Measurements from ENCODE around the gene NUTM2A.
"Not testable (repeated sequence)": the region's sequence is repeated elsewhere in the genome, so short reads cannot be mapped to it uniquely, and the experiment has no call there.

The NUTM2A gene, protein sequence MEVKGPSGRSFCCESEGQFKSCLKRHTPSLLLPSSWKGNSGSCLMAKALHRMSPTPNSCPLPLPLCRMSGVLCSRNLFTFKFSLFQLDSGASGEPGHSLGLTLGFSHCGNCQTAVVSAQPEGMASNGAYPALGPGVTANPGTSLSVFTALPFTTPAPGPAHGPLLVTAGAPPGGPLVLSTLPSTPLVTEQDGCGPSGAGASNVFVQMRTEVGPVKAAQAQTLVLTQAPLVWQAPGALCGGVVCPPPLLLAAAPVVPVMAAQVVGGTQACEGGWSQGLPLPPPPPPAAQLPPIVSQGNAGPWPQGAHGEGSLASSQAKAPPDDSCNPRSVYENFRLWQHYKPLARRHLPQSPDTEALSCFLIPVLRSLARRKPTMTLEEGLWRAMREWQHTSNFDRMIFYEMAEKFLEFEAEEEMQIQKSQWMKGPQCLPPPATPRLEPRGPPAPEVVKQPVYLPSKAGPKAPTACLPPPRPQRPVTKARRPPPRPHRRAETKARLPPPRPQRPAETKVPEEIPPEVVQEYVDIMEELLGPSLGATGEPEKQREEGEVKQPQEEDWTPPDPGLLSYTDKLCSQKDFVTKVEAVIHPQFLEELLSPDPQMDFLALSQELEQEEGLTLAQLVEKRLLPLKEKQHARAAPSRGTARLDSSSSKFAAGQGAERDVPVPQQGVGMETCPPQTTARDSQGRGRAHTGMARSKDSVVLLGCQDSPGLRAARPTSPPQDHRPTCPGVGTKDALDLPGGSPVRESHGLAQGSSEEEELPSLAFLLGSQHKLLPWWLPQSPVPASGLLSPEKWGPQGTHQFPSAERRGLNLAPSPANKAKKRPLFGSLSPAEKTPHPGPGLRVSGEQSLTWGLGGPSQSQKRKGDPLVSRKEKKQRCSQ

DNA sequence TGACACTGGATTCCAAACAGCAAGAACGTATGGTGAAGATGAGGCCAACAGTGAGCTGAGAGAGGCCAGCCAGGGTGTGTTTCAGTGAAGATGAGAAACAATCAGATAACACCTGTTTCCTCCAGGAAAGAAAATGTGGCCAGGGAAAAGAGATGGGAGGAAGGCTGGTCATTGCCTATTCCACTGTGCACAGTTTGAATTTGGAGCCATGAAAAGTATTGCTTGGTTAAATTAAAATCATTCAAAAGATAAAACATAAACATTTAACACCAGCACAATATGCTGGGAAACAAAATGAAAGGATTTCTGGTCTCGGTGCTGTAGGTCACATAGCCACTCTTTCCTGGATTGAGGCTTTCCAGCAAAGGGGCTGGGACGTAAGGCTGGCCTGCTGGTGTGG, at the start of gene NUTM2A:
NUTM2A (plus strand) TSS at position 301 of the 400 bp plus-strand sequence. CDS start 383 bp downstream, outside the sequence.
- not testable (repeated sequence) for DNase-seq

DNA sequence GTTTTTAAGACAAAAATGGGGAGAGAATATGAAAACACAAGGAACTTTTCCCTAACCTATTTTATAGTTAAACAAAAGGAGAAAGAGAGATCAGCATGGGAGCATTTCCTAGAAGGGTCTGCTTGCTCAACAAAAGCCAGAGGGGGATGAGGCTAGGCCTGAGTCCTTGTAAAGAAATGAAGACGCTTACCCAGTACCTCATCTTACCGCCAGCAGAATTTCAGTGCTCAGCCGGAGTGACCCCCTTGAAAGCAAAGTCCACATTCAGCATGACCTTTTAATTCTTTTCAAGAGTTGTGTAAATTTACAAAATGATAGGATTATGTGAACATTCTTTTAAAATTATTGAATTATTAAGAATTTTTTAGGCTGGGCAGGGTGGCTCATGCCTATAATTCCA, 47.7 kb upstream of the NUTM2A start:
- DNase-seq = not testable (repeated sequence)

DNA sequence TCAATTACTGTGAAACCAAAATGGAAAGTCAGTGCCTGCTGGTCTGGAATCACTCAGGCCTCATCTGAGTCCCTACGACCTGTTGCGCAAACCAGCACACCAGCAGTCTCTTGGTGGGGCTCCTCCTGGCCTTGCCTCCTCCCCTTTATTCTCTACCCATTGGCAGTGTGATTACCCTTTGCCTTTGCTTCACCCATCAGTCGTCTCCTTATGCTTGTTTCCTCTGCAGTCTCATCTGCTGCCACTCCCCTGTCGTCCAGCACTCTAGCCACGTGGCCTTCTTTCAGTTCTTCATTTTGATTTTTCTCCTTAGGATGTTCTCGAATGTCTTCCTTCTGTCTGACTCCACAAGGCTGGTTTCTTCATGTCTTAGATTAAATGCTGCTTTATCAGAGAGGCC, 40.8 kb upstream of the NUTM2A start:
- DNase-seq = not testable (repeated sequence)

DNA sequence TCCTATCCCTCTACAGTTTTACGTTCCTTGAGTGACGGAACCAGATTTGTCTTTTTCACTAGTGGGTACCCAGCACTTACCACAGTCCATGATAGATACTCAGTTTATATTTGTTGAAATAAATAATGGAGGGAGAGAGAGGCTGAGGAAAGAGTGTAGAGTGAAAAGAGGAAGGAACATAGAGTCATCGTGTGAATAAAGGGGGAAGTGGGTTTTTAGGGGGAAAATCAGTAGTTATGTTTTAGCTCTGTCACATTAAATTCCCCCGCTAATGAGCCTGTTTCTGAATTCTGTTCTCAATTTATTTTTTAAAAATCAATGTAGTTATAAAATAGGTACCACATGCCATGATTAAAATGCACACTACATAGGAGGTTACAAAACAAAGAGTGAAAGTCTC, 39.2 kb upstream of the NUTM2A start:
- not testable (repeated sequence) for DNase-seq

DNA sequence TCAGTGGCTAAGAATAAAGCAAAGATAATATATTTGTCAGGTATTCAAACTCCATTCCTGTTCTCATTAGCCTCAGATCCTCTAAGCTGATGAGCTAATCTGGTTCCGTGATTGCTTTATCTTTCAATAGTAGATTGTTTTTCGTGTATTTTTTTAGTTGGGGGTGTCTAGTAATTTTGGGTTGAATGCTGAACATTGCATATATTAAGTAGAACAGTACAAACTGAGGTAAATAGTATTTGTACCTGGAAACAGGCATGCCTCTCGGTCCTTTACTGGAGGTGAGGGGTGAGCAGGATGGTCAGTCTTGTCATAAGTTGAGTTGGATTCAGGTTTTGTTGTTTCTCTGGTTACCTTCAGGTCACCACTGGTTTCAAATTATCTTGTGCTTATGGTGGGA, 37.7 kb upstream of the NUTM2A start:
- DNase-seq = not testable (repeated sequence)

DNA sequence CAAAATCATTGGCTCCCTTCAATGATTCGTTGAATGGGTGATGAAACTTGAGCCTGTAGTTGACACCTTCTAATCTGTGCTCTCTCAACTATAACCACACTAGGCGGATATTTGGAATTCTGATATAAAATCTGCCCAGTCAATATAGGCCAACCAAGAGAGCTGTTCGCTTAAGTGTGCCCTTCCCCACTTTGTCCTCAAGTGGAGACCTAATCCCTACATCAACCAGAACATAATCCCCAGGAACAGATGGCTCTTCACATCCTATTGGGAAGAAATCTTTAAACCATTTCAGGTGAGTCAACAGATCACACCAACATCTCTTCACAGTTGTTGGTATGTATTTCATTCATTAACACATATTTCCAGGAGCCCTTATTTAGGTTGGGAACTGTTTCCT, 33.4 kb upstream of the NUTM2A start:
- not testable (repeated sequence) for DNase-seq

DNA sequence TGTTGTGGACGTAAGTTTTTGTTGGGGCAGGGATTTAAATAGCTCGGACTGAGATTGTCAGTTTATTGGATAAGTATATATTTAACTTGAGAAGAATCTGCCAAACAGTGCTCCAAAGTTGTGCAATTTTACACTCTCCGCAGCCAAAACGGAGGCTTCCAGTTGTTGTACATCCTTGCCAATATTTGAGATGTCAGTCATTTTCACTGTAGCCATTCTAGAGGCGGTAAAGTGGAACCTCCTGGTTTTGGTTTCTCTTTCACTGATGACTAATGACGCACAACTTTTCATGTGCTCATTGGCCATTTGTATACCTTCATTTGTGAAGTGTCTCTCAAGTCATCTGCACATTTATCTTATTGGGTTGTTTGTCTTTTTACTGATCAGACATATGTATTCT, 24.3 kb upstream of the NUTM2A start:
- peak; percentile 7 for DNase-seq

DNA sequence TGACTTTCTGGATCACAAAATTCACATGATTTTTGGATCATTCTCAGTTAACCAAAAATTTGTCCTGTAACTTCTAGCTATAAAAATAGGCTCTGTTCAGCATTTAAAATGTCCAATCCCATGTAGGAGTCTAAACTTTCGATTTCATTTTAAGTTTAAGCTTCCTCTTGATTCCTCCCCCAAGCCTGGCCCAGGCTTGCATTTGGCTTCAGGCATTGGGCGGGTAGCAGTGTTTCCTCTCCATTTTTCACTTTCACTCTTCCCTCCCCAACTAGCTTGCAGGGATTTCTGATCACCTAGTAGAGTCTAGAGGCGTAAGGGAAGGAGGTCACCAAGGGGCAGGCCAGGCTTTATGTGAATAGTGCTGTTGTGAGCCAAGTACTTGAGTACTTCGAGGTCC, 20.4 kb upstream of the NUTM2A start:
- not testable (repeated sequence) for DNase-seq

DNA sequence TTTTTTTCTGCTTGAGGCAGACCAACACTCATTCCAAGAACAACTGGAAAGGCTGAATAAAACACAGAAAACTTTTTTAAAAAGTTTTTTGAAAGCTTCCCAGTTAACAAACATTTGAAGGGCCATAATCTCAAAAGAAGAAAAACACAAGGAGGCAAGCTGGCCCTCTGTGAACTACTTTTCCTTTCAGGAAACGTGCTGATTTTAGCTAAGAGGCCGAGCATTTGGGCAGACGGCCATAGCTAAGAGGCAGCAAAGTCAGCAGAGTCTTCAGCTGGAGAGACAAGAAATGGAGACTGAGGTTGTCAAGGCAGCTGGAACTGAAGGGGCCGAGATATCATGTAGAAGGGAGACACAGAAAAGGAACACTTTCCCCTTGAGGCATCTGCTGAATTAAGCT, 18.3 kb upstream of the NUTM2A start:
- DNase-seq = not testable (repeated sequence)

DNA sequence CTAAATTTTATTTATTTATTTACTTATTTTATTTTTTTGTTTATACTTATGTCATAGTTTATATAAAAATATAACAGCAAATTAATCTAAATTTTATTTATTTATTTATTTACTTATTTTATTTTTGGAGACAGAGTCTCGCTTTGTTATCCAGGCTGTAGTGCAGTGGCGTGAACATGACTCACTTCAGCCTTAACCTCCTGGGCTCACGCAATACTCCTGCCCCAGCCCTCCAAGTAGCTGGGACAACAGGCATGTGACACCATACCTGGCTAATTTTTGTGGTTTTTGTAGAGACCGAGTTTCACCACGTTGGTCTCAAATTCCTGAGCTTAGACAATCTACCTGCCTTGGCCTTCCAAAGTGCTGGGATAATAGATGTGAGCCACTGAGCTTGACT, 14.9 kb upstream of the NUTM2A start:
- DNase-seq = not testable (repeated sequence)

DNA sequence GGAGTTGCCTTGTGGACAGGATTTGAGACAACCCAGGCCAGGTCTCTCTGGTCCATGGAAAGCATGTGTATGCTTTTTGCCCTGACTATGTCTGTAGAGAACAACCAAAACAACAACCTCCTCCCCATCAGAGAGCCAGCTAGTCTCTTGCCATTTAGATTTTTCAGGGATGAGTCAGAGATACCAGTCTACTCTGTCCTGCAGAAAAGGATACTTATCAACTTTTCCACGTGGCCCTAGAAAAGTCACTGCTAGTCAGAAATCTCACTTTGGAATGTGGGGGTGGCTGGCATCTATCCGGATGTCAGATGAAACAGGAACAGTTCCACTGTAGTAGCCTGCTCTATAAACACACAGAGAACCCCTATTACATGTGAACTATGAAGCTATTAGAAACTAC, 13.4 kb upstream of the NUTM2A start:
- DNase-seq = not testable (repeated sequence)

DNA sequence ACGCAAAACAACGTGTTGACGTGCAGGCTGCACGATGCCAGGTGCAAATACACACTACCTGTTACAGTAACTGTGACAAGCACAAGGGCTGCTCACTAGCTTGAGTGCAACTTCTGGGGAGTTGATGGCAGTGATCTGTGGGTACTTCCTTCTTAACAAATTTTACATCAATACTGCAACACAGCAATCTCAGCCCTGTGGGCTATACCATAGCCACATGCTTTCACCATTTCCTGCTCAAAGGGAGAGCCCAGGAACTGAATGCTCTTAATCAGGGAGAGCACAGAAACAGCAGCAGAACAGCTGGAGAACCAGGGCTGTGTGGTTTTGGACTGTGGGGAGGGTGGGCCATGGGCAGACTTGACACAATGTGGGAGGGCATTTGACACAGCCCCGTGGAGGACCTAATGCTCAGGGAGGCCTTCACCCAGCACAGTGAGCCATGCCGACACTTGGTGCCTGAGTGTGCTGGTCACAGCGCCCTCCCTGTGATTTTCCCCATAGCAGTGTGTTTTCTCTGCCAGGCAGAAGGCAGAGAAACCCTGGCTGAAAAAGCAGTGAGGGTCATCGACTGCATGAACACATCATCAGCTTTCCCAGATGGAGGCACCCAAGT, 12.0 kb upstream of the NUTM2A start:
- not testable (repeated sequence) for DNase-seq

DNA sequence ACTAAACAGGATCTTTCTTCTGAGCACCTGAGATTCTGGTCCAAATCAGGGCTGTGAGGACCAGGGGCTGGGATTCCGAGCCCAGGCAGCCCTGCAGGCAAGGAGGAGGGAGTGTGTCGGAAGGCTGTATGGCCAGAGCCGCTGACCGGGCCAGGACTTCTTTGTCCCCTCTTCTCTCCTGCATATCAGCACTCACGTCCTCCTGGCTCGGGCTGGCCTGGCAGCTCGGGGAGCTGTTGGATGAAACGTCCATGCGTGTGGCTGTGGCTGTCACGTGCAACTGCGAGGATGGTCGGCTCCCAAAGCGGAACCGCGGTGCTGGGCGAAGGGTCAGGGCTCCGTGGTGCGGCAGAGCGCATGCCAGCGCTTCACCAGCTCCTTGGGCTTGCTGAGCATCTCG, 11.4 kb upstream of the NUTM2A start:
- not testable (repeated sequence) for DNase-seq

DNA sequence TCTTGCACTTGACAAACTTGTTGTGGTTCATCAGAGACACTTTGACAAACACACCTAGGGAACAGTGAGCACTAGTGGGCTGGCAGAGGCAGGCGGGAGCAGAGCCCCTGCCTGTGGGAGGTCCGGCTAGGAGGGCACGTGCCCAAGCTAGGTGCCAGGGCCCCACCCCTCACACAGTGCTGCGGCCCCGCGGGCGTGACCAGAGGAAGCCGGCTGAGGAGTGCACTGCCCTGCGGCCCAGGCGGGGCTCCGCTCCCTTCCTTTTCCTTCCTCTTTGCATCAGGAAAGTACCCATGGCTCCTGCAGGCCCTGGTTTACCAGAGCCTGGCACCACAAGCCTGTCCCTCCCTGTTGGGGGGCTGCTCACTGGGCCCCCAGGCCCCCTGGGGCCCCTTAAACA, 9.1 kb upstream of the NUTM2A start:
- not testable (repeated sequence) for DNase-seq

DNA sequence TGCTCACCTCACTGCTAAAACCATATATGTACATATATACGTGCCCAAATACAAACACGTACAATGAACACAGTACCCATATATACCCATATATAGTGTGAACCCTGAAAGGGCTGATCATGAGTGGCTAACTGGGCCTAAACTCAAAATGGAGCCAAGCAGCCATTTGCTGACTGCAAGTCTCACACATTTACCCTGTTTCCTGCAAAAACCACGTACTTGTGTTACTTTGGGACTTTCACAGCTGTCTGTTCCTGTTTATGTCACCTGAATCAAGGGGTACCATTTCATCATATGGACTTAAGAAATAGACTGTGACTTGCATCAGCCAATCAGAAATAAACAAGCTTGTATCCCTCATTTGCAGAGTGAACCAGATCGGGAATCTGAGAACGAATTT, 5.9 kb upstream of the NUTM2A start:
- not testable (repeated sequence) for DNase-seq

DNA sequence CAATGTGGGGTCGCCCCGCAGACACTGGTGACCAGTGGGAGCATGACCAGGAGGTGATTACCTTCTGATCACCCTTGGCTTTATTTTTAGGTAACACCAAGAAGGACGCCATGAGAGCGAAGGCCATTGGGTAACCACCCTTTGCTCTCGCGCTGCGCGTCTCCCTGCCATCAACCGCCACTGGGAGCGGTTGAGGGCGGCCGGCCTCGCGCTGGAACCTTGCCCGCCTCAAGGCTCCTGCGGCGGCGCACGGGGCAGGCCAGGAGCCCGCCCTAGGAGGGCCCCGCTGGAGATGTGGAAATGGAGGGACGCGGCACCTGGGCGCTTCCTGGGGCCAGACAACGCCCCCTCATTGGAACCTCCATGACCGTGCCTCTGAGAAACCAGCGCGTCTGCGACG, 2.5 kb upstream of the NUTM2A start:
- DNase-seq = not testable (repeated sequence)

DNA sequence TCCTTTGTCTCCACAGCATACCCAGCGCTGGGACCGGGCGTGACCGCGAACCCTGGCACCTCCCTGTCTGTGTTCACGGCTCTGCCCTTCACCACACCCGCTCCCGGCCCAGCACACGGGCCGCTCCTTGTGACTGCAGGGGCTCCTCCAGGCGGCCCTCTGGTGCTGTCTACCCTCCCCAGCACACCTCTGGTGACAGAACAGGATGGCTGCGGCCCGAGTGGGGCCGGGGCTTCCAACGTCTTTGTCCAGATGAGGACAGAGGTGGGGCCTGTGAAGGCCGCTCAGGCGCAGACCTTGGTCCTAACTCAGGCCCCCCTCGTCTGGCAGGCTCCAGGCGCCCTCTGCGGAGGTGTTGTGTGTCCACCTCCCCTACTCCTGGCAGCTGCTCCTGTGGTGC, 3.0 kb downstream of the NUTM2A start:
- not testable (repeated sequence) for DNase-seq

DNA sequence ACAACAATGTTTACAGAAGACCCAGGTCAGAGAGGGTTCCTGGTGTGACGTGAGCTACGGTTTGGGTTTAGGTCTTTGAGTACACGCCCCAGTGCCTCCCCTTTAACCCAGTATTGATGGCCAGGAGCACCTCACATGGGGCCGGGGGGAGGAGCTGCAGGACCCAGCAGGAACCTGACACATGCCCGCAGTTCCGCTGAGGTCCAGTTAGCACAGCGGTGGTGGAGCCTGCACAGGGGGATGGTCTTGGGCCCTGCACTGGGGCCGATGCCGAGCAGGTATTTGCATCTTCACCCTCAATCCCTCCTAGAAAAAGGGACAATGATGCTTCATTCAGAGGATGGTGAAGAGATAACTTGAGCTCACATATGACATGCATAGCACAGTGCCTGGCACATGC, 4.0 kb downstream of the NUTM2A start:
- DNase-seq = not testable (repeated sequence)

DNA sequence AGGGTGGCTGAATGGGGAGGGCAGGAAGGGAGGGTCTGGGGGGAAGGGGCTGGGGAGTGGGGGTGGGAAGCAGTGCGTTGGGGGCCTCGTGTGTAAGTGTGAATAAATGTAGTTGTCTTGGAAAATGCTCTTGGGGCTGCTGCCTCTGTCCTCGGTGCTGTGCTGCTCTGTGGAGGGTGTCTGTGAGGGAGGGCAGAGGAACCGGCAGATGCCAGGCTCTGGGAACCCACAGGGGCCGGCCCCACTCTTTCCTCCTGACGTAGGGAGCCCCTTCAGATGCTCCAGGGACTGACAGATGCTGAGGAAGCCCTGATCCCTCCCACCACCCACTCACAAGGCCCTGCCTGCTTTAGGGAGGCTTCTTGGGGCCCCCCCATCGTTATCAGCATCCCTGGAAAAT, 9.6 kb downstream of the NUTM2A start:
- not testable (repeated sequence) for DNase-seq

DNA sequence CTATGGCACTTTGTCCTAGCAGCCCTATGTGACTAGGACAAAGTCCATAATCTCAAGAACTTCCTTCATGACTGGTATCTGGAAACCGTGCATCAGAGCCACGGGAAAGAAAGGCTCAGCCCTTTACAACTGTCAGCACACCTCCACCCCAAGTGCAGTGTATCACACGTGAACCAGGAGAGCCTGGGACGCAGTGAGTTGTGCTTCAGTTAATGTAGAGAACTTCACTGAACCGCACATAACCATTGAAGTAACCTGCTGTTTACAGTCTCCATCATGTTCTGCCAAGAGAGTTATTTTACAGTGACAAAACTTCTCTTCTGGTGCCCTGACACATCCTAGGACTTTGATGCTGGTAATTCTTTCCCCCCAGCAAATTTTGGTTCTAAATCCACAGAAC, 12.0 kb downstream of the NUTM2A start:
- DNase-seq = not testable (repeated sequence)

DNA sequence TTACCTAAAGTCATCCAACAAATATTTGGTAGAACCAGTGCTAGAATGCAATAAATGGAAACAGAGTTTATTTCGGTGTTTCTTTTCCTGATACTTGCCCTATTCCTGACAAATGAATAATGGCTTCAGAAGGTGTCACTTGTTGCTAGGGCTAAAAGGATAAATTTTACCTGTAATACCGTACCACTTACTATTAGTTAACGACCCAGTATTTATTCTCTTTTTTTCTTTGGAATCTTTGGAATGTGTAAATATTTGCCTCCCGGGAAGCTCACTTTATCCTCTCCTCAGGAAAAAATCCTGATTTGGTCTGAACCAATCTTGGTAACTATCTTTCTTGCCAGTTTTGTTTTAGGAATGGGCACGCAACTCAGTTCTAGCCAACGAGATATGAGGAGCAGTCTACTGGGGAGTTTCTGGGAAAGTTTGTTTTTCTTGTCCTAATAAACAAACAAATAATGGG, 14.1 kb downstream of the NUTM2A start:
- not testable (repeated sequence) for DNase-seq

DNA sequence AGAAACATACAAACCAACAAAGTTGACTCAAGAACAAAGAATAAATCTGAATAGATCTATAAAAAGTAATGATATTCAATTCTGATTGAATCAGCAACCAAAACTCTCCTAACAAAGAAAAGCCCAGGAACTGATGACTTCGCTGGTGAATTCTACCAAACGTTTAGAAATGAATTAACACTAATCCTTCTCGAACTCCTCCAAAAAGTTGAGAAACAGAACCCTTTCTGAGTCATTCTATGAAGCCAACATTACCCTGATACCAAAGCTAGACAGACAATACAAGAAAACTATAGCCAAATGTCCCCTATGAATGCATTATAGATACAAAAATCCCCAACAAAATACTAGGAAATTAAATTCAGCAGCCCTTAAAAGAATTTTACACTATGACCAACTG, 16.9 kb downstream of the NUTM2A start:
- not testable (repeated sequence) for DNase-seq

DNA sequence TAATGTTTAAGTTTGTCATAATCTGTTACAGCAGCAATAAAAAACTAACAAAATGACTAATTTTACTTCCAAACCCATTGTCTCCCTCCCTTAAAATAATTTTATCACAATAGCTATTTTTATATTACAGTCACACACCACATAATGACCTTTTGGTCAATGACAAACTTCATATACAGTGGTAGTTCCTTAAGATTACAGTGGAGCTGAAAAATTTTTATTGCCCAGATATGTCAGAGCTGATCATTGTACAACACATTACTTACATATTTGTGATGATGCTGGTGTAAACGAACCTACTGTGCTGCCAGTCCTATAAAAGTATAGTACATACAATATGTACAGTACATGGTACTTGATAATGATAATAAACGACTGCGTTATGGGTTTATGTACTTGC, 22.1 kb downstream of the NUTM2A start:
- not testable (repeated sequence) for DNase-seq

All from hematopoietic multipotent progenitor cell treated with erythropoietin and hydrocortisone succinate and interleukin-3 and kit ligand, for 6 days (in vitro differentiated cells).